ENCODE results near the gene KCNC1. TPM values are rescaled to one million over a fixed set of nuclear protein-coding genes. Genes with fewer than 3 reads are reported as not detected.

KCNC1 gene
- polyA plus RNA-seq, 2 donors, result 0.01 TPM; not detected in 1

DNA sequence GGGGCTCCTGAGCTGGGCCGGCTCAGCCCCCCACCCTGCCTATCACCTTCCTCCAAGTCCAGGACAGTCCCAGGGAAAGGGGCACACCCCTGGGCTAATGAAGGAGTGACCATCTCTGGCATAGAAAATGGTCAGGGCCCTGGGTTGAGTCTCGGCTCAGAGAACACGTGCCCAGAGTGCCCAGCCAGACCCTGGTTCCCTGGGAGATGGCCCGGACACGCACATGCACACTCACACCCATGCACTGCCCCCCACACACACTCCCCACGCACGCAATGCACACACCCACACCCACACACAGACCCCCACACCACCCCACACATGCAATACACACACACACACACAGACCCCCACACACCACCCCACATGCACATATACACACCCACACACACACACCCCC is 28.7 kb downstream of the KCNC1 start:
- no peak overlapping the region for H3K4me3 ChIP-seq (ENCODE audit: low read depth in 1 of 2, low read length in 2 of 2)
- 83 to 87% methylated on average over 7 of the region's 7 CpGs for WGBS, 2 donors

DNA sequence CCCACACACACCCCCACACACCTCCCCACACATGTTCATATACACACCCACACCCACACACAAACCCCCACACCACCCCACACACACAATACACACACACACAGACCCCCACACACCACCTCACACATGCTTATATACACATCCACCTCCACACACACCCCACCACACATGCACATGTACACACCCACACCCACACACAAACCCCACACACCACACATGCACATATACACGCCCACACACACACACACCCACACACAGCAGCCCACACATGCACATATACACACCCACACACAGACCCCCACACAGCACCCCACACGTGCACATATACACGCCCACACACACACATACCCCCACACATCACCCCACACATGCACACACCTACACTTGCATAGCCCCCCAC is 29.1 kb downstream of the KCNC1 start:
- WGBS, 2 donors, result 58 to 63% methylated on average over 3 of the region's 3 CpGs
- H3K9me3 ChIP-seq (ENCODE audit: control insufficient read depth in 2 of 2, insufficient read depth in 1 of 2, low read depth in 1 of 2, low read length in 1 of 2), result no peaks in the 10 kb centered on the region
- no peak overlapping the region for H3K27ac ChIP-seq (ENCODE audit: low read depth in 2 of 2, low read length in 1 of 2)

More for the DNA sequence above, 28.7 kb downstream of the KCNC1 start:
- Histone ChIP-seq H3K27ac (ENCODE audit: low read depth in 2 of 2, low read length in 1 of 2) (no peak overlapping the region), H3K9me3 (ENCODE audit: control insufficient read depth in 2 of 2, insufficient read depth in 1 of 2, low read depth in 1 of 2, low read length in 1 of 2) (no peaks in the 10 kb centered on the region), H3K36me3 (ENCODE audit: control insufficient read depth in 2 of 2, insufficient read depth in 2 of 2, low read length in 1 of 2) (no peaks in the 10 kb centered on the region), H3K27me3 (ENCODE audit: control insufficient read depth in 1 of 2, insufficient read depth in 2 of 2, low read length in 2 of 2) (no peaks in the 10 kb centered on the region), H3K4me1 (ENCODE audit: control insufficient read depth in 2 of 2, insufficient read depth in 2 of 2, low read length in 1 of 2) (no peaks in the 10 kb centered on the region)

DNA sequence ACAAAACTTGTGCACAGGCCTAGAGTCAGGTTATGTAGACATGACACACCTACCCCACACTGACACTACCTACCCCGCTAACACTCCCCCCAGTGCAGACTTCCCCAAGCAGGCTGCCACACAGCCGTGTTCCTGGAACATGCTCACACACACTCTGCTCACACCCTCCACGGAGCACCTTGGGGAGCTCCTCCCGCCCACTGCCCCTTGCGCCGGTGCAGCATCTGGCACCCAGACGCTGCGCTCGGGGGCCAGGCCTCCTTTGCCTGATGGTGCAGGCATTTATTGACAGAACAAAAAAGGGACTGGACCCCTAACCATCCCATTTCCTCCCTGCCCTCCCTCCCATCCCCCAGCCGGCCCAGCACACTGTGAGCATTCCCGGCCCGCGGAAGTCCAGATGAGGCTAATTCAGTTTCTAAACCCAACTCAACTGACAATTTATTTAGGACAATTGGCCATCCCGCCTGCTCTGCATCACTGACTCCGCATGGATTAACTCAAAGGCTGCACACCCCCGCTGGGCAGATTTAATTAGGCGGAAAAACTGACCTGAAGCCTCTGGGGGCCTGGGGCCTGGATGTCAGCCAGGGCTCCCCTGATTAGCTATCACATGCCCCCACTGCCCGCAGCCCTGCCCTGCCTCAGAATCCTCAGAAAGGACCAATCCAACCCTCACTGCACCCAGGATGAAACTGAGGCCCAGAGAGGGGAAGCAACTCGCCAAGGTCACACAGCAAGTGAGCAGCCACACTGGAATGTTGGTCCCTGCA is 30.1 kb downstream of the KCNC1 start:
- Histone ChIP-seq H3K27ac (ENCODE audit: low read depth in 2 of 2, low read length in 1 of 2) (no peak overlapping the region), H3K4me1 (ENCODE audit: control insufficient read depth in 2 of 2, insufficient read depth in 2 of 2, low read length in 1 of 2) (no peaks in the 10 kb centered on the region)
- WGBS, 2 donors, result 76 to 77% methylated on average over 19 of the region's 19 CpGs

More for the DNA sequence above, 29.1 kb downstream of the KCNC1 start:
- no peaks in the 10 kb centered on the region for H3K27me3 ChIP-seq (ENCODE audit: control insufficient read depth in 1 of 2, insufficient read depth in 2 of 2, low read length in 2 of 2)
- H3K36me3 ChIP-seq (ENCODE audit: control insufficient read depth in 2 of 2, insufficient read depth in 2 of 2, low read length in 1 of 2), result no peaks in the 10 kb centered on the region
- no peak overlapping the region for H3K4me3 ChIP-seq (ENCODE audit: low read depth in 1 of 2, low read length in 2 of 2)
- no peaks in the 10 kb centered on the region for H3K4me1 ChIP-seq (ENCODE audit: control insufficient read depth in 2 of 2, insufficient read depth in 2 of 2, low read length in 1 of 2)

DNA sequence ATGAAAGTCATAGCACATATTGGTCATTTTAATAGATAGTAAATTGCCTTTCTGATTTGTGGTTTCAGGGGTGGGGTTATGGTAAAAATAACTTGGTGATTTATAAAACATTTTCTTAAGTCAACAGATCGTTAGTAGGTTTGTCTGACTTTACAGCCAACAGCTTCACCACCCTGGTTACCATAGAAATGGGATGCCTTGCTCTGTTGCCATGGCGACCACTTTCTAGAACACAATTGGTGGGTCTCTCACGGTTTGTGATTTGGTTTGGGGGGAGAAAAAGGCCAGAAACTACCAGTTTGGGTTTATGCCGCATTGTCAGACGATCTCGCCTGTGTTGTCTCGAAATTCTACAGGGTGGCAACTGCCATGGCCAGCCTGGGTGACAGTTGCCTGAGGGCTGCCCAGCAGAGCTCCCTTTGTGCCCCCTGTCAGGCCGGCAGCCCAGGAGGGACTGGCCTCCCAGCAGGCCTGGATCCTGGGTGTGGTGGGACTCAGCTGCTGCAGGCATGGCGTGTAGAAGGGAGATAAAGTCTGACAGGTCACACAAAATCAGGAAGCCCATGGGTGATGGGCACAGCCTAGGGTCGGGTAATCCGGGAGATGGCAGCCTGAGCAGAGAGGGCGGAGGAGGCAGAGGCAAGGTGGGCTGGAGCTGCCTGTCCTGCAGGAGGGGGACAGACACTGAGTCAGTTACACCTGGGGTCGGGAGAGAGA is 30.9 kb downstream of the KCNC1 start:
- H3K27ac ChIP-seq (ENCODE audit: low read depth in 2 of 2, low read length in 1 of 2), result no peak overlapping the region
- no peaks in the 10 kb centered on the region for H3K36me3 ChIP-seq (ENCODE audit: control insufficient read depth in 2 of 2, insufficient read depth in 2 of 2, low read length in 1 of 2)
- no peaks in the 10 kb centered on the region for H3K9me3 ChIP-seq (ENCODE audit: control insufficient read depth in 2 of 2, insufficient read depth in 1 of 2, low read depth in 1 of 2, low read length in 1 of 2)
- H3K4me3 ChIP-seq (ENCODE audit: low read depth in 1 of 2, low read length in 2 of 2), result no peak overlapping the region
- H3K4me1 ChIP-seq (ENCODE audit: control insufficient read depth in 2 of 2, insufficient read depth in 2 of 2, low read length in 1 of 2), result no peaks in the 10 kb centered on the region
- 80 to 81% methylated on average over 13 of the region's 13 CpGs for WGBS, 2 donors
- H3K27me3 ChIP-seq (ENCODE audit: control insufficient read depth in 1 of 2, insufficient read depth in 2 of 2, low read length in 2 of 2), result no peaks in the 10 kb centered on the region

More for the DNA sequence above, 30.1 kb downstream of the KCNC1 start:
- Histone ChIP-seq H3K27me3 (ENCODE audit: control insufficient read depth in 1 of 2, insufficient read depth in 2 of 2, low read length in 2 of 2) (no peaks in the 10 kb centered on the region), H3K36me3 (ENCODE audit: control insufficient read depth in 2 of 2, insufficient read depth in 2 of 2, low read length in 1 of 2) (no peaks in the 10 kb centered on the region), H3K4me3 (ENCODE audit: low read depth in 1 of 2, low read length in 2 of 2) (no peak overlapping the region), H3K9me3 (ENCODE audit: control insufficient read depth in 2 of 2, insufficient read depth in 1 of 2, low read depth in 1 of 2, low read length in 1 of 2) (no peaks in the 10 kb centered on the region)

DNA sequence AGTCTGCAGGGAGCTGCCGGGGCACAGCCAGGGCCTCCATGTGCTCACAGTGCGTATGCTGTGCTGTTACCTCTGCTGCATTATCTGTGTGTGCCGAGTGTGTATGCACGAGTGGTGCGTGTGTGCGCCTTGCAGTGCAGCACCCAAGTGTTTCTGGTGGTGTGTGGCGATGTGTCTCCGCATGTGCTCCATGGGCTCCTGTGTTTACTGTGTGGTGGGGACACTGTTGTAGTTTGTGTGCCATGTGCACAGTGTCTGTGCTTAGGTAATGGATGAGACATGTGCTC is 31.4 kb downstream of the KCNC1 start:
- no peaks in the 10 kb centered on the region for H3K27me3 ChIP-seq (ENCODE audit: control insufficient read depth in 1 of 2, insufficient read depth in 2 of 2, low read length in 2 of 2)
- H3K4me3 ChIP-seq (ENCODE audit: low read depth in 1 of 2, low read length in 2 of 2), result no peak overlapping the region
- H3K9me3 ChIP-seq (ENCODE audit: control insufficient read depth in 2 of 2, insufficient read depth in 1 of 2, low read depth in 1 of 2, low read length in 1 of 2), result no peaks in the 10 kb centered on the region
- no peak overlapping the region for H3K27ac ChIP-seq (ENCODE audit: low read depth in 2 of 2, low read length in 1 of 2)
- H3K4me1 ChIP-seq (ENCODE audit: control insufficient read depth in 2 of 2, insufficient read depth in 2 of 2, low read length in 1 of 2), result no peaks in the 10 kb centered on the region
- 89 to 94% methylated on average over 8 of the region's 8 CpGs for WGBS, 2 donors
- H3K36me3 ChIP-seq (ENCODE audit: control insufficient read depth in 2 of 2, insufficient read depth in 2 of 2, low read length in 1 of 2), result no peaks in the 10 kb centered on the region

DNA sequence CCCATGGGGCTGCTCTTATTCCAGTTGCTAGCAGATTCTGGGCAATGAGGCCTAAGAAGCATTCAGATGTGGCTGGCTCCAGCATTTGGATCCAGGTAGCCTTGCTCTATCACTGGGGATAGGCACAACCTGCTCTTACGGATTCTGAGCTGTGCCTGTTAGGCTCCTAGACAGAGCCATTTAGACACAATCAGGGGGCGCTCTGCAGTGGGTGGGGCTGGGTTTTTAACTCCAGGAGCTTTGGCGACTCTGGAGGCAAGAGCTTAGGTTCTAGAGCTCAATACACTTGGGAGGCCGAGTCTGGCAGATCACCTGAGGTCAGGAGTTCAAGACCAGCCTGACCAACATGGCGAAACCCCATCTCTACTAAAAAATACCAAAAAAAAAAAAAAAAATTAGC is 32.0 kb downstream of the KCNC1 start:
- Histone ChIP-seq H3K36me3 (ENCODE audit: control insufficient read depth in 2 of 2, insufficient read depth in 2 of 2, low read length in 1 of 2) (no peaks in the 10 kb centered on the region), H3K9me3 (ENCODE audit: control insufficient read depth in 2 of 2, insufficient read depth in 1 of 2, low read depth in 1 of 2, low read length in 1 of 2) (no peaks in the 10 kb centered on the region), H3K4me3 (ENCODE audit: low read depth in 1 of 2, low read length in 2 of 2) (no peak overlapping the region), H3K27me3 (ENCODE audit: control insufficient read depth in 1 of 2, insufficient read depth in 2 of 2, low read length in 2 of 2) (no peaks in the 10 kb centered on the region), H3K4me1 (ENCODE audit: control insufficient read depth in 2 of 2, insufficient read depth in 2 of 2, low read length in 1 of 2) (no peaks in the 10 kb centered on the region), H3K27ac (ENCODE audit: low read depth in 2 of 2, low read length in 1 of 2) (no peak overlapping the region)
- 76 to 90% methylated on average over 5 of the region's 5 CpGs for WGBS, 2 donors

DNA sequence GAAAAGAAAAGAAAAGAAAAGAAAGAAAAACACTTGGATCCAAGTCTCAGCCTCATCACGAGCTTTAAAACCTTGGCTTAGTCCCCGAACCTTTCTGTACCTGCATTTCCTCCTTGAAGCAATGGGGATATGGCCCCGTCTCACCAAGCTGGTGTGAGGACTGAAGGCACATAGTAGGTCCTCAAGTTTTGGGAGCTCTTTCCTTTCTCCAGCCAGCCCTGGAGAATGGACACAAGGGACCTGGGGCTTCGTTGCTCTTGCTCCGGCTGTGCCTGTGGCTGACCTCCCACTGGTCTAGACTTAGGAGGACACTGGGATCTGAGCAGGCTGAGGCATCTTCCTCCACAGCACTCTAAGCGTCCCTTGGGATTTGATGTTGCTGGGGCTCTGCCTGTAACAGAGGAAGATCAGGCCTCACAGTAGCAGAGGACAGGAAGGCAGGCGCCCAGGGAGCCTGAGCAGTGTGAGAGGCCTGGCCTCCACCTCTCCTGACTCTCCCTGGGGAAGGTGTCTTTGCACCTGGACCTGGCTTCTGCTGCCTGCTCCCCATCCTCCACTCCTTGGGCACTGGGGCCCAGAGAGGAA is 32.8 kb downstream of the KCNC1 start:
- 83 to 85% methylated on average over 7 of the region's 7 CpGs for WGBS, 2 donors
- no peaks in the 10 kb centered on the region for H3K27me3 ChIP-seq (ENCODE audit: control insufficient read depth in 1 of 2, insufficient read depth in 2 of 2, low read length in 2 of 2)

DNA sequence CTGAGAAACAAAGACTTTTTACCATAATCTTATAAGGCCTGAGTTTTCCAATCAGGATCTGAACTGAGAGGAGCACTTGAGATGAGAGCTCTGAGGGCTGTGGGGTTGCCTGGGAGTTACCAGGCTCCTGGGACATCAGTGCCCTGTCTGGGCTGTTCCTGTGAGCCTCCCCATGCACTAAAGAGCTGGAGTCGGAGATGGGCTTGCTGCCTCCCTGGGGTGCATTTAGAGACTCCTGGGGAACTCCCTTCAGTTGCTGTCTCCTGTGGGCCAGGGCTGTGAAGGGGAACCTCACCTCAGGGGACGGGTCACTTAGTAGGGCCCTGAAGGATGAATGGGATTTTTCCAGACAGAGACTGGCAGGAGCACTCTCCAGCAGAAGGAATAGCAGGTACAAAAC is 33.3 kb downstream of the KCNC1 start:
- Histone ChIP-seq H3K36me3 (ENCODE audit: control insufficient read depth in 2 of 2, insufficient read depth in 2 of 2, low read length in 1 of 2) (no peaks in the 10 kb centered on the region), H3K27me3 (ENCODE audit: control insufficient read depth in 1 of 2, insufficient read depth in 2 of 2, low read length in 2 of 2) (no peaks in the 10 kb centered on the region), H3K4me1 (ENCODE audit: control insufficient read depth in 2 of 2, insufficient read depth in 2 of 2, low read length in 1 of 2) (no peaks in the 10 kb centered on the region), H3K4me3 (ENCODE audit: low read depth in 1 of 2, low read length in 2 of 2) (no peak overlapping the region), H3K27ac (ENCODE audit: low read depth in 2 of 2, low read length in 1 of 2) (no peak overlapping the region), H3K9me3 (ENCODE audit: control insufficient read depth in 2 of 2, insufficient read depth in 1 of 2, low read depth in 1 of 2, low read length in 1 of 2) (no peaks in the 10 kb centered on the region)
- 85 to 90% methylated on average over 2 of the region's 2 CpGs for WGBS, 2 donors

More for the DNA sequence above, 32.8 kb downstream of the KCNC1 start:
- no peaks in the 10 kb centered on the region for H3K9me3 ChIP-seq (ENCODE audit: control insufficient read depth in 2 of 2, insufficient read depth in 1 of 2, low read depth in 1 of 2, low read length in 1 of 2)
- no peak overlapping the region for H3K4me3 ChIP-seq (ENCODE audit: low read depth in 1 of 2, low read length in 2 of 2)
- H3K27ac ChIP-seq (ENCODE audit: low read depth in 2 of 2, low read length in 1 of 2), result no peak overlapping the region
- H3K36me3 ChIP-seq (ENCODE audit: control insufficient read depth in 2 of 2, insufficient read depth in 2 of 2, low read length in 1 of 2), result no peaks in the 10 kb centered on the region
- H3K4me1 ChIP-seq (ENCODE audit: control insufficient read depth in 2 of 2, insufficient read depth in 2 of 2, low read length in 1 of 2), result no peaks in the 10 kb centered on the region

DNA sequence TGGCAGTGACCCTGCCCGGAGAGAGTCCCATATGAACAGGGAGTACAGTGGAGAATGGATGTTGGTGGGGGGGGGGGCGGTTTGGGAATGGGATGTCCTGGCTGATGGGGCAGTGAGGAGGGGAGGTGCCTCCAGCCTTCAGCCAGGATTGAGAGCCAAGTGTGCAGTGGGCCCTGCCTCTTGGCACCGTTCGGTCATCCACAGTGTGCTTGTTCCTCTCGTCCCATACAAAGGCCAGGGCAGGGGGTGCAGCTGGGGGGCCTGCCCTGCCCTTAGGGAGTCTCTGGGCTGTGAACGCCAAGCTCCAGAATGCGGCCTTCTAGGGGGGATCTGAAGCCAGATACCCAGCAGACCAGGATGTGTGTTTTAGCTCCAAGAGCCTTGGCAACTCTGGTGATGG is 34.0 kb downstream of the KCNC1 start:
- no peak overlapping the region for H3K4me3 ChIP-seq (ENCODE audit: low read depth in 1 of 2, low read length in 2 of 2)

More for the DNA sequence above, 34.0 kb downstream of the KCNC1 start:
- Histone ChIP-seq H3K9me3 (ENCODE audit: control insufficient read depth in 2 of 2, insufficient read depth in 1 of 2, low read depth in 1 of 2, low read length in 1 of 2) (no peaks in the 10 kb centered on the region), H3K36me3 (ENCODE audit: control insufficient read depth in 2 of 2, insufficient read depth in 2 of 2, low read length in 1 of 2) (no peaks in the 10 kb centered on the region), H3K27me3 (ENCODE audit: control insufficient read depth in 1 of 2, insufficient read depth in 2 of 2, low read length in 2 of 2) (no peaks in the 10 kb centered on the region), H3K4me1 (ENCODE audit: control insufficient read depth in 2 of 2, insufficient read depth in 2 of 2, low read length in 1 of 2) (no peaks in the 10 kb centered on the region), H3K27ac (ENCODE audit: low read depth in 2 of 2, low read length in 1 of 2) (no peak overlapping the region)
- 89 to 90% methylated on average over 6 to 7 of the region's 7 CpGs for WGBS, 2 donors

Measured in esophagus (tissue), 2 donors.